Measurements from ENCODE around the gene ACADM.
"Not testable (repeated sequence)": the region's sequence is repeated elsewhere in the genome, so short reads cannot be mapped to it uniquely, and the experiment has no call there.

ACADM gene

DNA sequence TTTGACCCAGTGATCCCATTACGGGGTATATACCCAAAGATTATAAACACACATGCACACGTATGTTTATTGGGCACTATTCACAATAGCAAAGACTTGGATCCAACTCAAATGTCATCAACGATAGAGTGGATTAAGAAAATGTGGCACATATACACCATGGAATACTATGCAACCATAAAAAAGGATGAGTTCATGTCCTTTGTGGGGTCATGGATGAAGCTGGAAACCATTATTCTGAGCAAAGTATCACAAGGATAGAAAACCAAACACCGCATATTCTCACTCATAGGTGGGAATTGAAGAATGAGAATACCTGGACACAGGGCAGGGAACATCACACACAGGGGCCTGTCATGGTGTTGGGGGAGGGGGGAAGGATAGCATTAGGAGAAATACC lies 59.4 kb downstream of the ACADM start:
- not testable (repeated sequence) for H3K79me1 ChIP-seq (ENCODE audit: low read length); H2BK12ac ChIP-seq (ENCODE audit: low read length); H3K27ac ChIP-seq (ENCODE audit: low read depth, low read length); H4K91ac ChIP-seq (ENCODE audit: low read depth, low read length); H3K27me3 ChIP-seq (ENCODE audit: insufficient read depth, low read length); H2AK5ac ChIP-seq (ENCODE audit: low read length); H2BK120ac ChIP-seq (ENCODE audit: insufficient read depth, low read length, poor library complexity); H3K4me3 ChIP-seq (ENCODE audit: low read depth, low read length); H4K12ac ChIP-seq (ENCODE audit: low read depth, low read length); H3K9me3 ChIP-seq (ENCODE audit: insufficient read depth, low read depth, low read length); H2BK5ac ChIP-seq (ENCODE audit: low read depth, low read length, poor library complexity); H3K79me2 ChIP-seq (ENCODE audit: control insufficient read depth, insufficient read depth, low read length, poor library complexity); DNase-seq; H3K18ac ChIP-seq (ENCODE audit: low read length); H3K9ac ChIP-seq (ENCODE audit: low read length); H4K8ac ChIP-seq (ENCODE audit: low read depth, low read length); H3K23ac ChIP-seq (ENCODE audit: low read length); H3K4ac ChIP-seq (ENCODE audit: low read depth, low read length); H3K4me1 ChIP-seq (ENCODE audit: control insufficient read depth in 1 of 2, insufficient read depth in 2 of 2, low read length in 2 of 2); H3K4me2 ChIP-seq (ENCODE audit: low read length); H3K36me3 ChIP-seq (ENCODE audit: control insufficient read depth in 1 of 2, insufficient read depth in 2 of 2, low read length in 2 of 2); H2AFZ ChIP-seq (ENCODE audit: insufficient read depth, low read length, poor library complexity); H3K14ac ChIP-seq (ENCODE audit: low read length)
- WGBS (ENCODE audit: extremely low coverage, insufficient coverage, insufficient read length), result no CpG with 5 or more reads among the region's 4 CpGs

DNA sequence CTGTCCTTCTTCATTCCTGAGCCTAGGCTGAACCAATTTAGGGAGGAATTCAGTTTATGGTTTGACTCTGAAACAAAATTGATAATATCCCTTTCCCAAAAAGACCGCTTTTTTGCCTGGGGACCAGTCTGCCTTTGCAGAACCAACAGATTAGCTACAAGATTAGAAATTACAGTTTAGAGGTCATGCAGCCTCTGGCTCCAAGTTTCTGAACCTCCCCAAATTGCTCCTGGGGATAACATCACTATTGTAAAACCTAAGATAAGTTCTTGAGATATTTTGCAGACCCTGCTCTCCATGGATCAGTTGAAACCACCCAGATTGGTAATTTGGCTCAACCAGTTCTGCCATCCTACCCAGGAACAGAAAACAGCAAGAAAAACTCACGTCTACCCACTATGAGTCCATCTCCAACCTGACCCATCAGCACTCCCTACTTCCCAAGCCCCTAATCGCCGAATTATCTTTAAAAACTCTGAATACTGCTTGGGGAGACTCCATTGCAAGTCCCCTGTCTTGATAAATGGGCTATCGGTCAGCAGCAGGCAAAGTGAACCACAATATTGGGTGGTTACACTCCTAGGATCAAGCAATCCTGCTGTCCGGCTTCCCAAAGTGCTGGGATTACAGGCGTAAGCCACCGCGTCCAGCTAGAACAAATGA lies 60.9 kb downstream of the ACADM start:
- peak overlapping the region; percentile 42 for H2BK5ac ChIP-seq (ENCODE audit: low read depth, low read length, poor library complexity)
- H4K8ac ChIP-seq (ENCODE audit: low read depth, low read length), result peak overlapping the region; percentile 93
- DNase-seq, result peak in 1 of 2 donors; percentile 54
- peak overlapping the region; percentile 57 for H4K91ac ChIP-seq (ENCODE audit: low read depth, low read length)
- H3K4me1 ChIP-seq (ENCODE audit: control insufficient read depth in 1 of 2, insufficient read depth in 2 of 2, low read length in 2 of 2), result peaks cover 2 to 8% of the 10 kb centered on the region in 2 experiments
- no peaks in the 10 kb centered on the region for H3K27me3 ChIP-seq (ENCODE audit: insufficient read depth, low read length)
- no peak overlapping the region for H2BK12ac ChIP-seq (ENCODE audit: low read length)
- no peak overlapping the region for H3K23ac ChIP-seq (ENCODE audit: low read length)
- no peaks in the 10 kb centered on the region for H3K9me3 ChIP-seq (ENCODE audit: insufficient read depth, low read depth, low read length)
- peaks cover 7% of the 10 kb centered on the region for H3K79me2 ChIP-seq (ENCODE audit: control insufficient read depth, insufficient read depth, low read length, poor library complexity)
- H3K14ac ChIP-seq (ENCODE audit: low read length), result peak overlapping the region; percentile 80
- peaks cover 7% of the 10 kb centered on the region for H3K79me1 ChIP-seq (ENCODE audit: low read length)
- peaks cover 3 to 5% of the 10 kb centered on the region in 2 experiments for H3K36me3 ChIP-seq (ENCODE audit: control insufficient read depth in 1 of 2, insufficient read depth in 2 of 2, low read length in 2 of 2)
- no CpG with 5 or more reads among the region's 9 CpGs for WGBS (ENCODE audit: extremely low coverage, insufficient coverage, insufficient read length)
- H3K27ac ChIP-seq (ENCODE audit: low read depth, low read length), result peak overlapping the region; percentile 67
- no peak overlapping the region for H2AK5ac ChIP-seq (ENCODE audit: low read length)
- no peak overlapping the region for H3K4ac ChIP-seq (ENCODE audit: low read depth, low read length)
- peak overlapping the region; percentile 93 for H3K9ac ChIP-seq (ENCODE audit: low read length)
- H2BK120ac ChIP-seq (ENCODE audit: insufficient read depth, low read length, poor library complexity), result peak overlapping the region; percentile 63
- peak overlapping the region; percentile 91 for H3K4me2 ChIP-seq (ENCODE audit: low read length)
- H4K12ac ChIP-seq (ENCODE audit: low read depth, low read length), result peak overlapping the region; percentile 67
- peak overlapping the region; percentile 30 for H2AFZ ChIP-seq (ENCODE audit: insufficient read depth, low read length, poor library complexity)
- H3K4me3 ChIP-seq (ENCODE audit: low read depth, low read length), result peak overlapping the region; percentile 65
- H3K18ac ChIP-seq (ENCODE audit: low read length), result peak overlapping the region; percentile 72

GRCh38 chr1:75785983-75786853 lies 61.7 kb downstream of the ACADM start, which contains the start of gene RABGGTB:
TSS of gene RABGGTB (plus strand) at chr1:75786256. CDS start at chr1:75786272, 16 bp downstream.
- peak; percentile 98 to 99 for DNase-seq
- Histone ChIP-seq H4K12ac (ENCODE audit: low read depth, low read length) (peak within 1 kb of the TSS; percentile 85), H2BK5ac (ENCODE audit: low read depth, low read length, poor library complexity) (peak within 1 kb of the TSS; percentile 58), H3K4me1 (ENCODE audit: control insufficient read depth in 1 of 2, insufficient read depth in 2 of 2, low read length in 2 of 2) (peaks cover 2 to 8% of the 10 kb centered on the region in 2 experiments), H3K79me1 (ENCODE audit: low read length) (peaks cover 7% of the 10 kb centered on the region), H3K4me2 (ENCODE audit: low read length) (peak within 1 kb of the TSS; percentile 91), H3K4ac (ENCODE audit: low read depth, low read length) (peak within 1 kb of the TSS; percentile 93), H2AFZ (ENCODE audit: insufficient read depth, low read length, poor library complexity) (peak within 1 kb of the TSS; percentile 30), H3K36me3 (ENCODE audit: control insufficient read depth in 1 of 2, insufficient read depth in 2 of 2, low read length in 2 of 2) (peaks cover 6 to 9% of the 10 kb centered on the region in 2 experiments), H3K4me3 (ENCODE audit: low read depth, low read length) (peak within 1 kb of the TSS; percentile 84), H3K9me3 (ENCODE audit: insufficient read depth, low read depth, low read length) (no peaks in the 10 kb centered on the region), H2AK5ac (ENCODE audit: low read length) (no peak within 1 kb of the TSS), H3K27me3 (ENCODE audit: insufficient read depth, low read length) (no peaks in the 10 kb centered on the region), H3K27ac (ENCODE audit: low read depth, low read length) (peak within 1 kb of the TSS; percentile 67), H3K14ac (ENCODE audit: low read length) (peak within 1 kb of the TSS; percentile 96), H2BK12ac (ENCODE audit: low read length) (no peak within 1 kb of the TSS), H3K79me2 (ENCODE audit: control insufficient read depth, insufficient read depth, low read length, poor library complexity) (peaks cover 7% of the 10 kb centered on the region), H4K8ac (ENCODE audit: low read depth, low read length) (peak within 1 kb of the TSS; percentile 93), H3K9ac (ENCODE audit: low read length) (peak within 1 kb of the TSS; percentile 93), H3K23ac (ENCODE audit: low read length) (no peak within 1 kb of the TSS), H4K91ac (ENCODE audit: low read depth, low read length) (peak within 1 kb of the TSS; percentile 57), H3K18ac (ENCODE audit: low read length) (peak within 1 kb of the TSS; percentile 85), H2BK120ac (ENCODE audit: insufficient read depth, low read length, poor library complexity) (peak within 1 kb of the TSS; percentile 63)
- WGBS (ENCODE audit: extremely low coverage, insufficient coverage, insufficient read length), result no CpG with 5 or more reads among the region's 28 CpGs

GRCh38 chr1:75786901-75787493 lies 62.5 kb downstream of the ACADM start:
- Histone ChIP-seq H3K4me2 (ENCODE audit: low read length) (peak overlapping the region; percentile 82), H4K91ac (ENCODE audit: low read depth, low read length) (no peak overlapping the region), H2BK5ac (ENCODE audit: low read depth, low read length, poor library complexity) (no peak overlapping the region), H3K36me3 (ENCODE audit: control insufficient read depth in 1 of 2, insufficient read depth in 2 of 2, low read length in 2 of 2) (peaks cover 6 to 9% of the 10 kb centered on the region in 2 experiments), H2BK120ac (ENCODE audit: insufficient read depth, low read length, poor library complexity) (no peak overlapping the region), H3K4ac (ENCODE audit: low read depth, low read length) (peak overlapping the region; percentile 91), H2BK12ac (ENCODE audit: low read length) (no peak overlapping the region), H3K14ac (ENCODE audit: low read length) (no peak overlapping the region), H3K79me2 (ENCODE audit: control insufficient read depth, insufficient read depth, low read length, poor library complexity) (peaks cover 7% of the 10 kb centered on the region), H3K4me1 (ENCODE audit: control insufficient read depth in 1 of 2, insufficient read depth in 2 of 2, low read length in 2 of 2) (peaks cover 2 to 8% of the 10 kb centered on the region in 2 experiments), H4K12ac (ENCODE audit: low read depth, low read length) (no peak overlapping the region), H3K9me3 (ENCODE audit: insufficient read depth, low read depth, low read length) (no peaks in the 10 kb centered on the region), H3K27me3 (ENCODE audit: insufficient read depth, low read length) (no peaks in the 10 kb centered on the region), H2AFZ (ENCODE audit: insufficient read depth, low read length, poor library complexity) (no peak overlapping the region), H3K79me1 (ENCODE audit: low read length) (peaks cover 7% of the 10 kb centered on the region), H3K18ac (ENCODE audit: low read length) (no peak overlapping the region), H3K4me3 (ENCODE audit: low read depth, low read length) (no peak overlapping the region), H3K27ac (ENCODE audit: low read depth, low read length) (no peak overlapping the region), H2AK5ac (ENCODE audit: low read length) (no peak overlapping the region), H4K8ac (ENCODE audit: low read depth, low read length) (no peak overlapping the region), H3K23ac (ENCODE audit: low read length) (no peak overlapping the region), H3K9ac (ENCODE audit: low read length) (peak overlapping the region; percentile 65)
- no CpG with 5 or more reads among the region's 10 CpGs for WGBS (ENCODE audit: extremely low coverage, insufficient coverage, insufficient read length)
- DNase-seq, result no peak

Data from trophoblast cell (in vitro differentiated cells and primary cell).